Endodermal cell (in vitro differentiated cells): ENCODE data around the gene AGK. TPM values are rescaled to one million over a fixed set of nuclear protein-coding genes. Genes with fewer than 3 reads are reported as not detected.

Source experiments
- DNase-seq: peaks from one replicate; pipeline ENCODE4 v3.0.0-alpha.2; 2017
- H3K27ac ChIP-seq: 2 replicates; pipeline ENCODE4 v1.5.1; 2013; ENCODE audit warnings: mild to moderate bottlenecking, low read depth, low read length, moderate library complexity
- H3K27me3 ChIP-seq: 2 replicates; pipeline ENCODE4 v1.6.1; 2013; ENCODE audit warnings: mild to moderate bottlenecking, low read length, moderate library complexity; ENCODE audit not compliant: insufficient read depth, control insufficient read depth, poor library complexity, severe bottlenecking
- H3K36me3 ChIP-seq: 2 replicates; pipeline ENCODE4 v1.7.0; 2013; ENCODE audit warnings: mild to moderate bottlenecking, low read length, moderate library complexity; ENCODE audit not compliant: control insufficient read depth, insufficient read depth
- H3K4me1 ChIP-seq: one replicate; pipeline ENCODE4 v1.7.0; 2013; ENCODE audit warnings: low read length; ENCODE audit not compliant: control insufficient read depth, insufficient read depth
- H3K4me3 ChIP-seq: 2 replicates; pipeline ENCODE4 v1.5.1; 2013; ENCODE audit warnings: mild to moderate bottlenecking, low read length, moderate library complexity
- H3K9ac ChIP-seq: 2 replicates; pipeline ENCODE4 v1.6.1; 2013; ENCODE audit warnings: mild to moderate bottlenecking, low read length, moderate library complexity; ENCODE audit not compliant: poor library complexity, severe bottlenecking; ENCODE audit errors: extremely low read depth
- H3K9me3 ChIP-seq: 2 replicates; pipeline ENCODE4 v1.6.1; 2013; ENCODE audit warnings: mild to moderate bottlenecking, low read length, moderate library complexity; ENCODE audit not compliant: control insufficient read depth
- H3K27ac Mint-ChIP-seq: 2 replicates; pipeline ENCODE4 v1.8.0; 2020; ENCODE audit warnings: mixed read lengths
- H3K27me3 Mint-ChIP-seq: 2 replicates; pipeline ENCODE4 v1.8.0; 2021; ENCODE audit warnings: mild to moderate bottlenecking, mixed read lengths; ENCODE audit not compliant: insufficient read depth
- H3K36me3 Mint-ChIP-seq: 2 replicates; pipeline ENCODE4 v1.8.0; 2020; ENCODE audit warnings: low read depth, mixed read lengths
- H3K4me1 Mint-ChIP-seq: 2 replicates; pipeline ENCODE4 v1.8.0; 2020; ENCODE audit warnings: mixed read lengths
- H3K4me3 Mint-ChIP-seq: 2 replicates; pipeline ENCODE4 v1.8.0; 2020; ENCODE audit warnings: mild to moderate bottlenecking, moderate library complexity, mixed read lengths
- H3K9me3 Mint-ChIP-seq: 2 replicates; pipeline ENCODE4 v1.8.0; 2020; ENCODE audit warnings: mild to moderate bottlenecking, mixed read lengths
- WGBS, 2 experiments: methylation state at CpG; one replicate each; pipeline versions ENCODE4 v1.1.5 to v1.1.7; 2013; ENCODE audit warnings: missing lambda C conversion rate in 2 of 2, mixed read lengths in 1 of 2; ENCODE audit not compliant: insufficient coverage in 1 of 2, insufficient read length in 1 of 2; 5-methylcytosine and 5-hydroxymethylcytosine counted together
- total RNA-seq, 2 donors: library from RNA; stranded (reverse); fragmentation: NEBNext Ultra II Directional in 1 of 2; extraction: Animal tissue kit (Norgen Biotek cat#: 25700) in 1 of 2; gene quantifications; 2 replicates in 1 of 2; 3 replicates in 1 of 2; pipeline ENCODE4 v1.2.1, GENCODE V29; 2021
- TF ChIP-seq, protein P1 (sequence below): fragments of 200-600 bp; sonication (generic); conservative IDR thresholded peaks from 2 replicates; pipeline ENCODE4 v1.5.0; 2021; ENCODE audit warnings: antibody characterized with exemption, mild to moderate bottlenecking

Gene AGK
- total RNA-seq, 2 donors from 2014 or later: 30.2 to 41.7 TPM

- Mint-ChIP-seq H3K36me3 (peaks cover 43% of the 10 kb centered on the region), H3K4me1 (peaks cover 1% of the 10 kb centered on the region), H3K4me3 (no peak overlapping the region), H3K9me3 (peaks cover 18% of the 10 kb centered on the region), H3K27ac (no peak overlapping the region), H3K27me3 (no peaks in the 10 kb centered on the region)
- H3K9me3 ChIP-seq: peaks cover 29% of the 10 kb centered on the region
- H3K9ac ChIP-seq: no peak overlapping the region
- DNase-seq: no peak
- TF ChIP-seq, protein P1, sequence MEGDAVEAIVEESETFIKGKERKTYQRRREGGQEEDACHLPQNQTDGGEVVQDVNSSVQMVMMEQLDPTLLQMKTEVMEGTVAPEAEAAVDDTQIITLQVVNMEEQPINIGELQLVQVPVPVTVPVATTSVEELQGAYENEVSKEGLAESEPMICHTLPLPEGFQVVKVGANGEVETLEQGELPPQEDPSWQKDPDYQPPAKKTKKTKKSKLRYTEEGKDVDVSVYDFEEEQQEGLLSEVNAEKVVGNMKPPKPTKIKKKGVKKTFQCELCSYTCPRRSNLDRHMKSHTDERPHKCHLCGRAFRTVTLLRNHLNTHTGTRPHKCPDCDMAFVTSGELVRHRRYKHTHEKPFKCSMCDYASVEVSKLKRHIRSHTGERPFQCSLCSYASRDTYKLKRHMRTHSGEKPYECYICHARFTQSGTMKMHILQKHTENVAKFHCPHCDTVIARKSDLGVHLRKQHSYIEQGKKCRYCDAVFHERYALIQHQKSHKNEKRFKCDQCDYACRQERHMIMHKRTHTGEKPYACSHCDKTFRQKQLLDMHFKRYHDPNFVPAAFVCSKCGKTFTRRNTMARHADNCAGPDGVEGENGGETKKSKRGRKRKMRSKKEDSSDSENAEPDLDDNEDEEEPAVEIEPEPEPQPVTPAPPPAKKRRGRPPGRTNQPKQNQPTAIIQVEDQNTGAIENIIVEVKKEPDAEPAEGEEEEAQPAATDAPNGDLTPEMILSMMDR: no peak
- no peak overlapping the region for H3K4me3 ChIP-seq
- no peaks in the 10 kb centered on the region for H3K27me3 ChIP-seq
- H3K4me1 ChIP-seq: no peaks in the 10 kb centered on the region
- peaks cover 30% of the 10 kb centered on the region for H3K36me3 ChIP-seq
- H3K27ac ChIP-seq: no peak overlapping the region
These were observed 21.0 kb downstream of the AGK start for GRCh38 chr7:141572175-141572574.

GRCh38 chr7:141573511-141573910 is 22.3 kb downstream of the AGK start:
- Histone ChIP-seq H3K9ac (no peak overlapping the region), H3K4me3 (no peak overlapping the region), H3K36me3 (peaks cover 26% of the 10 kb centered on the region), H3K9me3 (peaks cover 36% of the 10 kb centered on the region), H3K27me3 (no peaks in the 10 kb centered on the region), H3K27ac (no peak overlapping the region), H3K4me1 (no peaks in the 10 kb centered on the region)
- no peak for DNase-seq
- Mint-ChIP-seq H3K4me3 (no peak overlapping the region), H3K27ac (no peak overlapping the region), H3K4me1 (no peaks in the 10 kb centered on the region), H3K36me3 (peaks cover 45% of the 10 kb centered on the region), H3K27me3 (no peaks in the 10 kb centered on the region), H3K9me3 (peaks cover 18% of the 10 kb centered on the region)
- TF ChIP-seq, protein P1: no peak
- WGBS, 2 experiments: 96 to 97% methylated on average over 4 to 6 of the region's 6 CpGs

DNA sequence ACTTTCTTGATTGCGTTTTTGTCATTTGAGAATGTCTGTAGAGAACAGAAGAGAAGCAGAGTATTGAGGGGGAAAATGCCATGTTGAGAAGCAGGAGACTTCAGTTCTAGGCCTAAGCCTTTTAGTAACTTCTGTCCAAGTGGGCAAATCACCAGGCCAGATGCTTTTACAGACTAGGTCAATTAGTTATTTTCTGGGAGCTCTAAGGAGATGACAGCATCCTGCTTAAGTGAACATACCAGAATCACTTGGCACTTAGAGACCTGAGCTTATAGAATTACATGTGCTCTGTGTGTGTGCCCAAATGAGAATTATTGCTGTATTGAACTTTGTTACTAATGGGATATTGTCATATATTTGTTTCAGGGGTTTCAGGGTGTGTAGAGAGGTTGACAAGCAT is 24.0 kb downstream of the AGK start:
- Mint-ChIP-seq H3K9me3 (peaks cover 18% of the 10 kb centered on the region), H3K27me3 (no peaks in the 10 kb centered on the region), H3K27ac (no peak overlapping the region), H3K4me3 (no peak overlapping the region), H3K4me1 (no peaks in the 10 kb centered on the region), H3K36me3 (peaks cover 42% of the 10 kb centered on the region)
- 87 to 100% methylated on average over 1 of the region's 1 CpG for WGBS, 2 experiments
- Histone ChIP-seq H3K36me3 (peaks cover 23% of the 10 kb centered on the region), H3K4me3 (no peak overlapping the region), H3K9me3 (peaks cover 48% of the 10 kb centered on the region), H3K27ac (no peak overlapping the region), H3K9ac (no peak overlapping the region), H3K27me3 (no peaks in the 10 kb centered on the region), H3K4me1 (no peaks in the 10 kb centered on the region)
- DNase-seq: no peak
- TF ChIP-seq, protein P1: no peak
